Measurements from ENCODE around the gene OSBPL6.

Gene OSBPL6

GRCh38 chr2:178292586-178292985 lies 98.3 kb downstream of the OSBPL6 start:
- Histone ChIP-seq H3K27me3 (ENCODE audit: control insufficient read depth in 1 of 2, insufficient read depth in 2 of 2, low read length in 2 of 2) (no peaks in the 10 kb centered on the region), H3K4me1 (ENCODE audit: control insufficient read depth in 1 of 2, insufficient read depth in 2 of 2, low read length in 2 of 2) (no peaks in the 10 kb centered on the region), H3K9ac (ENCODE audit: low read depth in 1 of 2, low read length in 2 of 2) (no peak overlapping the region), H3K36me3 (ENCODE audit: control insufficient read depth in 1 of 2, insufficient read depth in 2 of 2, low read length in 2 of 2) (no peaks in the 10 kb centered on the region), H3K4me3 (ENCODE audit: low read depth in 1 of 2, low read length in 2 of 2) (no peak overlapping the region), H3K27ac (ENCODE audit: low read depth, low read length) (no peak overlapping the region), H3K9me3 (ENCODE audit: control insufficient read depth in 1 of 2, low read length in 2 of 2) (no peaks in the 10 kb centered on the region)

- Histone ChIP-seq H3K4me1 (ENCODE audit: control insufficient read depth in 1 of 2, insufficient read depth in 2 of 2, low read length in 2 of 2) (no peaks in the 10 kb centered on the region), H3K36me3 (ENCODE audit: control insufficient read depth in 1 of 2, insufficient read depth in 2 of 2, low read length in 2 of 2) (no peaks in the 10 kb centered on the region), H3K9me3 (ENCODE audit: control insufficient read depth in 1 of 2, low read length in 2 of 2) (no peaks in the 10 kb centered on the region), H3K27ac (ENCODE audit: low read depth, low read length) (no peak overlapping the region), H3K9ac (ENCODE audit: low read depth in 1 of 2, low read length in 2 of 2) (no peak overlapping the region), H3K4me3 (ENCODE audit: low read depth in 1 of 2, low read length in 2 of 2) (no peak overlapping the region), H3K27me3 (ENCODE audit: control insufficient read depth in 1 of 2, insufficient read depth in 2 of 2, low read length in 2 of 2) (no peaks in the 10 kb centered on the region)
Observed at GRCh38 chr2:178295115-178295514, 100.8 kb downstream of the OSBPL6 start.

GRCh38 chr2:178295906-178296305 lies 101.6 kb downstream of the OSBPL6 start:
- H3K27me3 ChIP-seq (ENCODE audit: control insufficient read depth in 1 of 2, insufficient read depth in 2 of 2, low read length in 2 of 2): no peaks in the 10 kb centered on the region
- no peaks in the 10 kb centered on the region for H3K4me1 ChIP-seq (ENCODE audit: control insufficient read depth in 1 of 2, insufficient read depth in 2 of 2, low read length in 2 of 2)
- no peak overlapping the region for H3K4me3 ChIP-seq (ENCODE audit: low read depth in 1 of 2, low read length in 2 of 2)
- no peaks in the 10 kb centered on the region for H3K36me3 ChIP-seq (ENCODE audit: control insufficient read depth in 1 of 2, insufficient read depth in 2 of 2, low read length in 2 of 2)
- H3K9me3 ChIP-seq (ENCODE audit: control insufficient read depth in 1 of 2, low read length in 2 of 2): no peaks in the 10 kb centered on the region
- no peak overlapping the region for H3K9ac ChIP-seq (ENCODE audit: low read depth in 1 of 2, low read length in 2 of 2)
- H3K27ac ChIP-seq (ENCODE audit: low read depth, low read length): no peak overlapping the region

- no peaks in the 10 kb centered on the region for H3K9me3 ChIP-seq (ENCODE audit: control insufficient read depth in 1 of 2, low read length in 2 of 2)
- H3K27me3 ChIP-seq (ENCODE audit: control insufficient read depth in 1 of 2, insufficient read depth in 2 of 2, low read length in 2 of 2): no peaks in the 10 kb centered on the region
- no peak overlapping the region for H3K9ac ChIP-seq (ENCODE audit: low read depth in 1 of 2, low read length in 2 of 2)
- no peak overlapping the region for H3K27ac ChIP-seq (ENCODE audit: low read depth, low read length)
- no peaks in the 10 kb centered on the region for H3K4me1 ChIP-seq (ENCODE audit: control insufficient read depth in 1 of 2, insufficient read depth in 2 of 2, low read length in 2 of 2)
- H3K4me3 ChIP-seq (ENCODE audit: low read depth in 1 of 2, low read length in 2 of 2): no peak overlapping the region
- H3K36me3 ChIP-seq (ENCODE audit: control insufficient read depth in 1 of 2, insufficient read depth in 2 of 2, low read length in 2 of 2): no peaks in the 10 kb centered on the region
Observed at GRCh38 chr2:178296394-178297090, 102.2 kb downstream of the OSBPL6 start.

- no peaks in the 10 kb centered on the region for H3K9me3 ChIP-seq (ENCODE audit: control insufficient read depth in 1 of 2, low read length in 2 of 2)
- H3K27me3 ChIP-seq (ENCODE audit: control insufficient read depth in 1 of 2, insufficient read depth in 2 of 2, low read length in 2 of 2): no peaks in the 10 kb centered on the region
- H3K4me1 ChIP-seq (ENCODE audit: control insufficient read depth in 1 of 2, insufficient read depth in 2 of 2, low read length in 2 of 2): no peaks in the 10 kb centered on the region
- no peak overlapping the region for H3K9ac ChIP-seq (ENCODE audit: low read depth in 1 of 2, low read length in 2 of 2)
- H3K4me3 ChIP-seq (ENCODE audit: low read depth in 1 of 2, low read length in 2 of 2): no peak overlapping the region
- no peaks in the 10 kb centered on the region for H3K36me3 ChIP-seq (ENCODE audit: control insufficient read depth in 1 of 2, insufficient read depth in 2 of 2, low read length in 2 of 2)
- H3K27ac ChIP-seq (ENCODE audit: low read depth, low read length): no peak overlapping the region
Observed at GRCh38 chr2:178297091-178297411, 102.7 kb downstream of the OSBPL6 start.

DNA sequence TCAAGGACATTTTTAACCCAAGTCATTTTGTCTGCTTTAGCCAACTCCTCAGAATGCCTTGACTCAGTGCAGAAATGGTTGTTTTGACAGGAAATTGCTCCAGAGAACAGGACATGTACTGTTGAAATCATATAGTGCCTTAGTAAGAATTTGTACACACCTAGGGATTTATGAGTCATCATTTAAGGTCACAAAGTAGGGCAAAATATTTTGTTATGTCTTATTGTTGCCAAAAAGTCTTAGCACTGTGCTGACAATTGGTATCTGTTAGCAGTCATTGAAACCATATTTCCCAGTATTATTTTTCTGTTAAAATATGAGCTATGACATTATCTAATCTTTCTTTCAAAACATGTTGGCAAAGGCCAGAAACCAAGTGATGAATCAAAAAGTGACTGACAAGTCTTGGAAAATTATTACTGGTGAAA lies 104.5 kb downstream of the OSBPL6 start:
- H3K27me3 ChIP-seq (ENCODE audit: control insufficient read depth in 1 of 2, insufficient read depth in 2 of 2, low read length in 2 of 2): no peaks in the 10 kb centered on the region
- no peaks in the 10 kb centered on the region for H3K36me3 ChIP-seq (ENCODE audit: control insufficient read depth in 1 of 2, insufficient read depth in 2 of 2, low read length in 2 of 2)
- H3K27ac ChIP-seq (ENCODE audit: low read depth, low read length): no peak overlapping the region
- no peak overlapping the region for H3K9ac ChIP-seq (ENCODE audit: low read depth in 1 of 2, low read length in 2 of 2)
- no peaks in the 10 kb centered on the region for H3K9me3 ChIP-seq (ENCODE audit: control insufficient read depth in 1 of 2, low read length in 2 of 2)
- H3K4me3 ChIP-seq (ENCODE audit: low read depth in 1 of 2, low read length in 2 of 2): no peak overlapping the region
- no peaks in the 10 kb centered on the region for H3K4me1 ChIP-seq (ENCODE audit: control insufficient read depth in 1 of 2, insufficient read depth in 2 of 2, low read length in 2 of 2)

DNA sequence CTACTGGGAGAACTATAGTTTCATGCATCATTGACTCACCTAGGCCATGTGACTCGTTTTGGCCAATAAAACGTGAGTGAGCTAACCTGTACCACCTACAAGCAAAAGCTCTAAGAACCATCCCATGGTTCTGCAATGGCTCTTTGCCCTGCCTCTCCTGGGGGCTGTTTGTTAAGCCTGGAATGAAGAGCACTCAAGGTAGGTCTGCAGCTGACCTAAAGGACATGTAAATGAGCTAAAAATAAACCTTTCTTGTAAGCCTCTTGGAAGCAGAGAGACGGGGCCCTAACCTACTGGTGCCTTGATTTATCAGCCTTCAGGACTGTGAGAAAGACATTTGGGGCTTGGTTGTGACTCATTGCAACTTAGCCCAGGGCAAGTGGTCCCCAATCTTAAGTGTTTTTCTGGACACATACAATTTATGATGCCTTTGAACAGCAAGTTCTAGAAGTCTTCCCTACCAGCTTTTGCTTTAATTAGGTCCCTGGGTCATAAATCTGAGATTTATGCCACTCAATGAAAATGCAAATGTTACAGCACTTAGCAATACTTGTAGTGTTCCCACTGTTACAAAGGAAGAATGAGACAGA lies 107.4 kb downstream of the OSBPL6 start:
- H3K9ac ChIP-seq (ENCODE audit: low read depth in 1 of 2, low read length in 2 of 2): no peak overlapping the region
- H3K9me3 ChIP-seq (ENCODE audit: control insufficient read depth in 1 of 2, low read length in 2 of 2): no peaks in the 10 kb centered on the region
- H3K27me3 ChIP-seq (ENCODE audit: control insufficient read depth in 1 of 2, insufficient read depth in 2 of 2, low read length in 2 of 2): no peaks in the 10 kb centered on the region
- H3K4me3 ChIP-seq (ENCODE audit: low read depth in 1 of 2, low read length in 2 of 2): no peak overlapping the region
- H3K4me1 ChIP-seq (ENCODE audit: control insufficient read depth in 1 of 2, insufficient read depth in 2 of 2, low read length in 2 of 2): no peaks in the 10 kb centered on the region
- no peak overlapping the region for H3K27ac ChIP-seq (ENCODE audit: low read depth, low read length)
- no peaks in the 10 kb centered on the region for H3K36me3 ChIP-seq (ENCODE audit: control insufficient read depth in 1 of 2, insufficient read depth in 2 of 2, low read length in 2 of 2)

DNA sequence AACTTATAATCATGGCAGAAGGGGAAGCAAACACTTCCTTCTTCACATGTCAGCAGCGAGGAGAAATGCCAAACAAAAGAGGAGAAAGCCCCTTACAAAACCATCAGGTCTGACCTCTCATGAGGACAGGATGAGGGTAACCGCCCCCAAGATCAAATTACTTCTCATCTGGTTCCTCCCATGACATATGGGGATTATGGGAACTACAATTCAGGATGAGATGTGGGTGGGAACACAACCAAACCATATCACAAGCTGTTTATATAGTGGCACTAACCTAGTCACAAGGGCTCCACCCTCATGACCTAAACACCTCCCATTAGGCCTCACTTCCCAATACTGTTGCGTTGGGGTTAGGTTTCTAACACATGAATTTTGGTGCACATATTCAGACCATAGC lies 110.0 kb downstream of the OSBPL6 start:
- no peaks in the 10 kb centered on the region for H3K9me3 ChIP-seq (ENCODE audit: control insufficient read depth in 1 of 2, low read length in 2 of 2)
- H3K4me1 ChIP-seq (ENCODE audit: control insufficient read depth in 1 of 2, insufficient read depth in 2 of 2, low read length in 2 of 2): no peaks in the 10 kb centered on the region
- no peak overlapping the region for H3K9ac ChIP-seq (ENCODE audit: low read depth in 1 of 2, low read length in 2 of 2)
- no peaks in the 10 kb centered on the region for H3K36me3 ChIP-seq (ENCODE audit: control insufficient read depth in 1 of 2, insufficient read depth in 2 of 2, low read length in 2 of 2)
- H3K27me3 ChIP-seq (ENCODE audit: control insufficient read depth in 1 of 2, insufficient read depth in 2 of 2, low read length in 2 of 2): no peaks in the 10 kb centered on the region
- H3K4me3 ChIP-seq (ENCODE audit: low read depth in 1 of 2, low read length in 2 of 2): no peak overlapping the region
- H3K27ac ChIP-seq (ENCODE audit: low read depth, low read length): no peak overlapping the region

- no peaks in the 10 kb centered on the region for H3K9me3 ChIP-seq (ENCODE audit: control insufficient read depth in 1 of 2, low read length in 2 of 2)
- no peak overlapping the region for H3K9ac ChIP-seq (ENCODE audit: low read depth in 1 of 2, low read length in 2 of 2)
- H3K4me1 ChIP-seq (ENCODE audit: control insufficient read depth in 1 of 2, insufficient read depth in 2 of 2, low read length in 2 of 2): no peaks in the 10 kb centered on the region
- no peak overlapping the region for H3K27ac ChIP-seq (ENCODE audit: low read depth, low read length)
- no peaks in the 10 kb centered on the region for H3K36me3 ChIP-seq (ENCODE audit: control insufficient read depth in 1 of 2, insufficient read depth in 2 of 2, low read length in 2 of 2)
- H3K4me3 ChIP-seq (ENCODE audit: low read depth in 1 of 2, low read length in 2 of 2): no peak overlapping the region
- H3K27me3 ChIP-seq (ENCODE audit: control insufficient read depth in 1 of 2, insufficient read depth in 2 of 2, low read length in 2 of 2): no peaks in the 10 kb centered on the region
Observed at GRCh38 chr2:178306352-178307073, 112.2 kb downstream of the OSBPL6 start.

DNA sequence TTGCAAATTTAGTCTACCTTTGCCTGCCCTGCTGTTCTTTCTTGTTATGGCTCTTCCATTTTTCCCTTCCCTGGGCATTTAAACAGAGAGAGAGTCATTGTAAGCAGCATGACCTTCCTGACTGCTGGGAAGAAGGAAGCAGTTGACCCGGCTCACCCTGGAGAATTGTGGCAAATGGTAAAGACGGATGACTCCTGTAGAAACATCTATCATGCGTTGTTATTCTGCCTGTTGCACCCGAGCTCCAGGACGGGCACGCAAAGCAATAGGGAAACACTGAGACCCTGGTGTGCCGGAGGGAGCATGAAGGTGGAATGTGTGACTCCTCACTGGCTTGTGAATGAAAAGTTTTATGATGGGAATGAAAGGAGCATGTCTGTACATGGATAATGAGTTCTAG lies 113.3 kb downstream of the OSBPL6 start:
- H3K27ac ChIP-seq (ENCODE audit: low read depth, low read length): no peak overlapping the region
- no peaks in the 10 kb centered on the region for H3K4me1 ChIP-seq (ENCODE audit: control insufficient read depth in 1 of 2, insufficient read depth in 2 of 2, low read length in 2 of 2)
- no peaks in the 10 kb centered on the region for H3K36me3 ChIP-seq (ENCODE audit: control insufficient read depth in 1 of 2, insufficient read depth in 2 of 2, low read length in 2 of 2)
- H3K27me3 ChIP-seq (ENCODE audit: control insufficient read depth in 1 of 2, insufficient read depth in 2 of 2, low read length in 2 of 2): no peaks in the 10 kb centered on the region
- H3K9ac ChIP-seq (ENCODE audit: low read depth in 1 of 2, low read length in 2 of 2): no peak overlapping the region
- no peaks in the 10 kb centered on the region for H3K9me3 ChIP-seq (ENCODE audit: control insufficient read depth in 1 of 2, low read length in 2 of 2)
- no peak overlapping the region for H3K4me3 ChIP-seq (ENCODE audit: low read depth in 1 of 2, low read length in 2 of 2)

Measured in duodenal mucosa (tissue), 2 donors.